Calu3 (cell line): ENCODE data around the gene MYO5A. TPM values are rescaled to one million over a fixed set of nuclear protein-coding genes. Genes with fewer than 3 reads are reported as not detected.

Experiments
- BruUV-seq: library from RNA; stranded (reverse); fragments of 400-500 nt; replicated peaks from 2 replicates; lab custom pipeline; 2021; lab: Mats Ljungman, UMichigan
- CTCF ChIA-PET: fragments of 300-600 bp; sonication (Branson Sonifier 250); formaldehyde crosslinking; loops from one replicate; lab custom pipeline; 2022; ENCODE audit warnings: antibody characterized with exemption; lab: Charles Lee
- DNase-seq: peaks from one replicate; pipeline ENCODE4 v3.0.0; 2022
- H3K27ac Mint-ChIP-seq: one replicate; pipeline ENCODE4 v1.8.0; 2022; ENCODE audit warnings: mixed read lengths; ENCODE audit not compliant: unreplicated experiment
- H3K27me3 Mint-ChIP-seq: one replicate; pipeline ENCODE4 v1.8.0; 2022; ENCODE audit warnings: mixed read lengths; ENCODE audit not compliant: unreplicated experiment
- H3K36me3 Mint-ChIP-seq: one replicate; pipeline ENCODE4 v1.8.0; 2022; ENCODE audit warnings: mild to moderate bottlenecking, moderate library complexity, mixed read lengths; ENCODE audit not compliant: insufficient read depth, unreplicated experiment
- H3K4me1 Mint-ChIP-seq: one replicate; pipeline ENCODE4 v1.8.0; 2022; ENCODE audit warnings: mild to moderate bottlenecking, low read depth, mixed read lengths; ENCODE audit not compliant: unreplicated experiment
- H3K4me3 Mint-ChIP-seq: one replicate; pipeline ENCODE4 v1.8.0; 2022; ENCODE audit warnings: mild to moderate bottlenecking, low read depth, moderate library complexity, mixed read lengths; ENCODE audit not compliant: unreplicated experiment
- H3K9me3 Mint-ChIP-seq: one replicate; pipeline ENCODE4 v1.8.0; 2022; ENCODE audit warnings: low read depth, mixed read lengths; ENCODE audit not compliant: unreplicated experiment
- CTCF ChIP-seq: fragments of 200-600 bp; IDR thresholded peaks from one replicate; pipeline ENCODE4 v1.8.0; 2022; ENCODE audit warnings: antibody characterized with exemption; ENCODE audit not compliant: unreplicated experiment
- intact Hi-C: fragments of 100-400 bp; cut with micrococcal nuclease; formaldehyde crosslinking; loops from one replicate; pipeline ENCODE4 v1.10.0; 2022; ENCODE audit not compliant: unreplicated experiment
- total RNA-seq: library from RNA; stranded (reverse); gene quantifications from 2 replicates; pipeline ENCODE4 v1.2.3, GENCODE V29; 2022

Gene MYO5A
- total RNA-seq, 1 experiment from 2014 or later: 6.1 TPM

DNA sequence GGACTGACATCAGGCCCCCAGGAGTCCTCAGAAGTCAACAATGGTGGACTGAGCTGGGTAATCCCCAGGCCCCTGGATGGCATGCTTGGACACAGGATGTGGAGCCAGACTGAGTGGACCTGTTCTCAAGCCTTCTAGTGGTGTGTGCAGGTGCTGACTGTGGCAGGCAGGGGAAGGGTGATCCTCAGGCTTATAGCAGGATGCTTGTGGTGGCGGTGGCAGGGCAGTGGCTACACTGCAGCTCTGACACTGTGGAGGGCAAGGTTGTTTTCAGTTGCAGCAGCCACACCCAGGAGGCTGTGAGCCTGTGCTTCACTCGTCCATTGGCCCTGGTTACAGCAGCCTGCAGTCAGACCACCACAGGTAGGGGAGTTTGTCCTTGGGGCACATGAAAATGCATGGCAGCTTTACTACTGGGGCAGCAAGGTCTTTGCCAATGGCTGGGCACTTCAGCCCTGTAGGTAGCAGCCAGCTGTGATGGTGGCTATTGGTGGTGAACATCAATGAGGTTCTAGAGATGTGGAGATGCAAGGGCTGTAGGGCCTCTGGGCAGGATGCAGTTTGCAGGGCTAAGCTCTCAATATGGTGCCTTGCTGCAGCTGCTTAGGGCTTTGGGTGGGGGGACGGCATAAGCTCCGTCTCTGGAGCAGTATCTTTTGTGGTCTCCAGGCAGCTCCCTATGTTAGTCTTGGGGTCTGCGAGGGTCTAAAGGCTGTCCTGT, 17.5 kb upstream of the MYO5A start:
- no peaks in the 10 kb centered on the region for H3K27me3 Mint-ChIP-seq
- no peak overlapping the region for H3K4me3 Mint-ChIP-seq
- no peak for DNase-seq
- H3K4me1 Mint-ChIP-seq: no peaks in the 10 kb centered on the region
- no peaks in the 10 kb centered on the region for H3K9me3 Mint-ChIP-seq
- TF ChIP-seq CTCF: no peak
- H3K36me3 Mint-ChIP-seq: peaks cover 15% of the 10 kb centered on the region
- BruUV-seq: no TSS peak
- H3K27ac Mint-ChIP-seq: peak overlapping the region; percentile 31
- CTCF ChIA-PET: no interaction called here
- intact Hi-C loops: no loop called here

- H3K4me1 Mint-ChIP-seq: no peaks in the 10 kb centered on the region
- TF ChIP-seq CTCF: no peak
- no peaks in the 10 kb centered on the region for H3K36me3 Mint-ChIP-seq
- CTCF ChIA-PET: no interaction called here
- BruUV-seq: no TSS peak
- no peak for DNase-seq
- no peaks in the 10 kb centered on the region for H3K9me3 Mint-ChIP-seq
- no peak overlapping the region for H3K4me3 Mint-ChIP-seq
- intact Hi-C loops: no loop called here
- H3K27ac Mint-ChIP-seq: no peak overlapping the region
- no peaks in the 10 kb centered on the region for H3K27me3 Mint-ChIP-seq
Measured at GRCh38 chr15:52540374-52541012, 11.8 kb upstream of the MYO5A start.

- Mint-ChIP-seq H3K4me1 (no peaks in the 10 kb centered on the region), H3K27ac (no peak overlapping the region), H3K9me3 (no peaks in the 10 kb centered on the region), H3K4me3 (no peak overlapping the region), H3K36me3 (no peaks in the 10 kb centered on the region), H3K27me3 (peaks cover 28% of the 10 kb centered on the region)
- no peak for TF ChIP-seq CTCF
- CTCF ChIA-PET: interaction anchor here (1.0 kb wide), 1 partner anchor 32 kb away, joined by 3 read pairs; the partner anchor contains the start of gene ARPP19
- intact Hi-C loops: no loop called here
- no TSS peak for BruUV-seq
- no peak for DNase-seq
Measured at GRCh38 chr15:52537459-52537858, 8.8 kb upstream of the MYO5A start.

DNA sequence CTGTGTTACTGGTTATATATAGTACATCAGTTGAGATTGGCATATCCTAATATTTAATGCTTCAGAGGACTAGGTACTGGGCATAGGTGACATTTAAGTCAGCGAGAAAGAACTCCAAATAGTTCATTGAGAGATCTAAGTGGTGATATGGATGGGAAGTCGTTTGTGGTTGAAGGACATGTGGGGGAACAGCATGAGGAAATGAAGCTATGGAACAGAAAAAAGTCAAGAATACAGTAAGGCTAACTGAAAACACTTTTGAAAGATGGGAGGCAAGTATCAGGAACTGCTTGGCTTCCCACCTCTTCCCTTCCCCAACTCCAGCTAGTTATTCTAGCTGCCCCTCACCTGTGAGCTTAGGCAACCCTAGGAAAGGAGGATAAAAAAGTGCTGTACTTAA, 3.7 kb upstream of the MYO5A start:
- Mint-ChIP-seq H3K9me3 (no peaks in the 10 kb centered on the region), H3K36me3 (peaks cover 5% of the 10 kb centered on the region), H3K4me3 (no peak overlapping the region), H3K27ac (no peak overlapping the region), H3K27me3 (peaks cover 60% of the 10 kb centered on the region), H3K4me1 (peaks cover 9% of the 10 kb centered on the region)
- intact Hi-C loops: no loop called here
- TF ChIP-seq CTCF: no peak
- BruUV-seq: no TSS peak
- CTCF ChIA-PET: interaction anchor here (0.9 kb wide), 1 partner anchor 82 kb away, joined by 5 read pairs; no protein-coding TSS in a partner anchor
- no peak for DNase-seq
